Measurements from ENCODE around the gene RYR3.

DNA sequence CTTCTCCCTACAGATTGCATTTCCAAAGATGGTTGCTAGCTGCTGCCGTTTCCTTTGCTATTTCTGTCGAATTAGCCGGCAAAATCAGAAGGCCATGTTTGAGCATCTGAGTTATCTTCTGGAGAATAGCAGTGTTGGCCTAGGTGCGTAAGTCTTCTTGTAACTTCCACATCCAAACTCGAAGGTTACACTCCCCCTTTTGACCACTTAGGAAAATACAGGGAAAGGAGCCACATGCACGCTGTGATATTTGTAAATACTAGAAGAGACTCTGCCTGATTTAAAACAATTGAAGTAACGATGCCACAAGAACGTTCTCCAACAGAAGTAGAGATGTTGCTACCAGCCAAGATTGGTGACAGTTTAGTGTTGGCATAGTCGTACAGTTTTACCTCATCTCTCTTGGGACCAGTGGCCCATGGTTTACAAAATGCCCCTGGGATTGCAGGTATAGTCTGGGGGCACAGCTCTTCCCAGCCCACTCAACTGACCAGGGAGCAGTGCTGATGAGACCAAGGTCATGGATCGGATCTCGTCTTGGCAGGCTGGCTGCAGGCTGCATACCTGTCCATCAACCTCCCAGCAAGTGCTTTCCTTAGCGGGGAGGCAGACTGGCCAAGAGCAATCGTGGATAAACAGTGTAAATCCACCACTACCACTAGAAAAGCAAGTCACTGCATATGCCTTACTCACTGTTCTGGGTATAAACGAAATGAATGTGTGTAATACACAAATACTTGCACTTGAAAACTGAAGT is 389.1 kb downstream of the RYR3 start:
- TF ChIP-seq SMC3 (IDR thresholded peaks at IDR 0.05; ENCODE audit: low read length), result no peak
- TF ChIP-seq, protein P1, sequence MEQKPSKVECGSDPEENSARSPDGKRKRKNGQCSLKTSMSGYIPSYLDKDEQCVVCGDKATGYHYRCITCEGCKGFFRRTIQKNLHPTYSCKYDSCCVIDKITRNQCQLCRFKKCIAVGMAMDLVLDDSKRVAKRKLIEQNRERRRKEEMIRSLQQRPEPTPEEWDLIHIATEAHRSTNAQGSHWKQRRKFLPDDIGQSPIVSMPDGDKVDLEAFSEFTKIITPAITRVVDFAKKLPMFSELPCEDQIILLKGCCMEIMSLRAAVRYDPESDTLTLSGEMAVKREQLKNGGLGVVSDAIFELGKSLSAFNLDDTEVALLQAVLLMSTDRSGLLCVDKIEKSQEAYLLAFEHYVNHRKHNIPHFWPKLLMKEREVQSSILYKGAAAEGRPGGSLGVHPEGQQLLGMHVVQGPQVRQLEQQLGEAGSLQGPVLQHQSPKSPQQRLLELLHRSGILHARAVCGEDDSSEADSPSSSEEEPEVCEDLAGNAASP (CRISPR knock-in tag; IDR thresholded peaks at IDR 0.05; ENCODE audit: borderline replicate concordance), result no peak
- TF ChIP-seq NR2F1 (CRISPR knock-in tag; IDR thresholded peaks at IDR 0.05), result no peak
- no peak for TF ChIP-seq THYN1 (CRISPR knock-in tag; IDR thresholded peaks at IDR 0.05; ENCODE audit: borderline replicate concordance, low read depth)
- TF ChIP-seq ZNF331 (CRISPR knock-in tag; IDR thresholded peaks at IDR 0.05), result no peak
- TF ChIP-seq, protein P2, sequence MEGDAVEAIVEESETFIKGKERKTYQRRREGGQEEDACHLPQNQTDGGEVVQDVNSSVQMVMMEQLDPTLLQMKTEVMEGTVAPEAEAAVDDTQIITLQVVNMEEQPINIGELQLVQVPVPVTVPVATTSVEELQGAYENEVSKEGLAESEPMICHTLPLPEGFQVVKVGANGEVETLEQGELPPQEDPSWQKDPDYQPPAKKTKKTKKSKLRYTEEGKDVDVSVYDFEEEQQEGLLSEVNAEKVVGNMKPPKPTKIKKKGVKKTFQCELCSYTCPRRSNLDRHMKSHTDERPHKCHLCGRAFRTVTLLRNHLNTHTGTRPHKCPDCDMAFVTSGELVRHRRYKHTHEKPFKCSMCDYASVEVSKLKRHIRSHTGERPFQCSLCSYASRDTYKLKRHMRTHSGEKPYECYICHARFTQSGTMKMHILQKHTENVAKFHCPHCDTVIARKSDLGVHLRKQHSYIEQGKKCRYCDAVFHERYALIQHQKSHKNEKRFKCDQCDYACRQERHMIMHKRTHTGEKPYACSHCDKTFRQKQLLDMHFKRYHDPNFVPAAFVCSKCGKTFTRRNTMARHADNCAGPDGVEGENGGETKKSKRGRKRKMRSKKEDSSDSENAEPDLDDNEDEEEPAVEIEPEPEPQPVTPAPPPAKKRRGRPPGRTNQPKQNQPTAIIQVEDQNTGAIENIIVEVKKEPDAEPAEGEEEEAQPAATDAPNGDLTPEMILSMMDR (CRISPR knock-in tag; IDR thresholded peaks at IDR 0.05), result 0 out of 2 replicates have a peak, but pooled peaks have one; percentile 10
- no peak for TF ChIP-seq NONO (IDR thresholded peaks at IDR 0.05)
- TF ChIP-seq NONO (CRISPR knock-in tag; conservative IDR thresholded peaks at IDR 0.05), result no peak
- TF ChIP-seq HDAC6 (IDR thresholded peaks at IDR 0.05; ENCODE audit: low read depth, low read length), result no peak

All from HepG2 (cell line).